Neural progenitor cell (in vitro differentiated cells): ENCODE results near the gene RGS3. TPM values are rescaled to one million over a fixed set of nuclear protein-coding genes. Genes with fewer than 3 reads are reported as not detected.

Experiments
- DNase-seq: peaks from one replicate; pipeline ENCODE4 v3.0.0-alpha.2; 2016; ENCODE audit warnings: low spot score
- H2AFZ ChIP-seq: fragments of 200-600 bp; sonication (generic); replicated peaks from 2 replicates; pipeline ENCODE4 v1.6.1; 2016; ENCODE audit warnings: antibody characterized with exemption
- H3F3A ChIP-seq: fragments of 200-600 bp; sonication (generic); 2 replicates; pipeline ENCODE4 v1.6.1; 2016; ENCODE audit warnings: antibody characterized with exemption, low read depth
- H3K27ac ChIP-seq: fragments of 200-600 bp; sonication (generic); 2 replicates; pipeline ENCODE4 v1.5.1; 2016; ENCODE audit warnings: mild to moderate bottlenecking
- H3K27me3 ChIP-seq: fragments of 200-600 bp; sonication (generic); 2 replicates; pipeline ENCODE4 v1.6.1; 2016; ENCODE audit warnings: mild to moderate bottlenecking, moderate library complexity
- H3K36me3 ChIP-seq: fragments of 200-600 bp; sonication (generic); 2 replicates; pipeline ENCODE4 v1.5.1; 2016
- H3K4me1 ChIP-seq: fragments of 200-600 bp; sonication (generic); 2 replicates; pipeline ENCODE4 v1.6.1; 2016; ENCODE audit warnings: mixed run types
- H3K4me2 ChIP-seq: fragments of 200-600 bp; sonication (generic); 2 replicates; pipeline ENCODE4 v1.6.1; 2016
- H3K4me3 ChIP-seq: fragments of 200-600 bp; sonication (generic); 2 replicates; pipeline ENCODE4 v1.5.1; 2016
- H3K79me2 ChIP-seq: fragments of 200-600 bp; sonication (generic); 2 replicates; pipeline ENCODE4 v1.6.1; 2016; ENCODE audit warnings: low read depth
- H3K9ac ChIP-seq: fragments of 200-600 bp; sonication (generic); 2 replicates; pipeline ENCODE4 v1.6.1; 2016
- H3K9me3 ChIP-seq: fragments of 200-600 bp; sonication (generic); 2 replicates; pipeline ENCODE4 v1.5.1; 2016; ENCODE audit warnings: low read depth
- H4K20me1 ChIP-seq: fragments of 200-600 bp; sonication (generic); 2 replicates; pipeline ENCODE4 v1.6.1; 2016; ENCODE audit warnings: low read depth
- H3K27ac Mint-ChIP-seq: 3 replicates; pipeline ENCODE4 v1.8.0; 2021; ENCODE audit warnings: mixed read lengths
- H3K27me3 Mint-ChIP-seq: 2 replicates; pipeline ENCODE4 v1.8.0; 2022; ENCODE audit warnings: low read depth, mild to moderate bottlenecking, inconsistent platforms, moderate library complexity, mixed read lengths; ENCODE audit not compliant: insufficient read depth
- H3K36me3 Mint-ChIP-seq: 3 replicates; pipeline ENCODE4 v1.8.0; 2021; ENCODE audit warnings: mixed read lengths
- H3K4me1 Mint-ChIP-seq: 3 replicates; pipeline ENCODE4 v1.8.0; 2021; ENCODE audit warnings: mixed read lengths
- H3K4me3 Mint-ChIP-seq: 3 replicates; pipeline ENCODE4 v1.8.0; 2021; ENCODE audit warnings: mild to moderate bottlenecking, moderate library complexity, mixed read lengths
- H3K9me3 Mint-ChIP-seq: 3 replicates; pipeline ENCODE4 v1.8.0; 2020; ENCODE audit warnings: mixed read lengths
- CTCF ChIP-seq: fragments of 200-600 bp; sonication (generic); IDR thresholded peaks from 2 replicates; pipeline ENCODE4 v1.5.1; 2017; ENCODE audit warnings: antibody characterized with exemption, mild to moderate bottlenecking
- EZH2 ChIP-seq: fragments of 200-600 bp; sonication (generic); IDR thresholded peaks from 2 replicates; pipeline ENCODE4 v1.6.1; 2017; ENCODE audit warnings: antibody characterized with exemption, mild to moderate bottlenecking, moderate library complexity
- EZH2phosphoT487 ChIP-seq: fragments of 200-600 bp; sonication (generic); IDR thresholded peaks from 2 replicates; pipeline ENCODE4 v1.6.1; 2017; ENCODE audit warnings: antibody characterized with exemption
- total RNA-seq: library from RNA; depleted of rRNA; stranded (reverse); fragments of >200 nt; gene quantifications from 2 replicates; pipeline ENCODE4 v1.2.3, GENCODE V29; 2015; ENCODE audit warnings: low replicate concordance

RGS3 gene
- total RNA-seq, 1 donor from 2014 or later, result 30.3 TPM

- no peak overlapping the region for H3K4me3 ChIP-seq
- Mint-ChIP-seq H3K9me3 (peaks cover 11% of the 10 kb centered on the region), H3K27me3 (peaks cover 2% of the 10 kb centered on the region), H3K4me3 (no peak overlapping the region), H3K27ac (no peak overlapping the region), H3K4me1 (peaks cover 20% of the 10 kb centered on the region), H3K36me3 (peaks cover 3% of the 10 kb centered on the region)
- H4K20me1 ChIP-seq, result no peaks in the 10 kb centered on the region
- TF ChIP-seq CTCF (no peak), EZH2 (no peak), EZH2phosphoT487 (no peak)
- DNase-seq, result no peak
- H3K9me3 ChIP-seq, result no peaks in the 10 kb centered on the region
- H3K9ac ChIP-seq, result no peak overlapping the region
- H3K27me3 ChIP-seq, result no peaks in the 10 kb centered on the region
- H3K27ac ChIP-seq, result no peak overlapping the region
- no peak overlapping the region for H3K4me2 ChIP-seq
- no peaks in the 10 kb centered on the region for H3K36me3 ChIP-seq
- H3F3A ChIP-seq, result no peaks in the 10 kb centered on the region
- peaks cover 11% of the 10 kb centered on the region for H3K4me1 ChIP-seq
- no peaks in the 10 kb centered on the region for H3K79me2 ChIP-seq
- no peak overlapping the region for H2AFZ ChIP-seq
Observed at GRCh38 chr9:113472199-113472598, 8.7 kb downstream of the RGS3 start.

- Histone ChIP-seq H3K9me3 (no peaks in the 10 kb centered on the region), H3K36me3 (no peaks in the 10 kb centered on the region), H3K4me1 (peaks cover 32% of the 10 kb centered on the region), H4K20me1 (no peaks in the 10 kb centered on the region), H3K4me3 (no peak overlapping the region), H3K4me2 (no peak overlapping the region), H3K27ac (no peak overlapping the region), H3K27me3 (no peaks in the 10 kb centered on the region), H3K9ac (no peak overlapping the region), H3F3A (no peaks in the 10 kb centered on the region), H2AFZ (no peak overlapping the region), H3K79me2 (no peaks in the 10 kb centered on the region)
- Mint-ChIP-seq H3K27me3 (peaks cover 6% of the 10 kb centered on the region), H3K36me3 (peaks cover 3% of the 10 kb centered on the region), H3K4me1 (peaks cover 24% of the 10 kb centered on the region), H3K9me3 (peaks cover 3% of the 10 kb centered on the region), H3K4me3 (no peak overlapping the region), H3K27ac (no peak overlapping the region)
- no peak for DNase-seq
- no peak for TF ChIP-seq EZH2phosphoT487
- TF ChIP-seq EZH2, result no peak
- TF ChIP-seq CTCF, result no peak
Observed at GRCh38 chr9:113474360-113475028, 11.0 kb downstream of the RGS3 start.

DNA sequence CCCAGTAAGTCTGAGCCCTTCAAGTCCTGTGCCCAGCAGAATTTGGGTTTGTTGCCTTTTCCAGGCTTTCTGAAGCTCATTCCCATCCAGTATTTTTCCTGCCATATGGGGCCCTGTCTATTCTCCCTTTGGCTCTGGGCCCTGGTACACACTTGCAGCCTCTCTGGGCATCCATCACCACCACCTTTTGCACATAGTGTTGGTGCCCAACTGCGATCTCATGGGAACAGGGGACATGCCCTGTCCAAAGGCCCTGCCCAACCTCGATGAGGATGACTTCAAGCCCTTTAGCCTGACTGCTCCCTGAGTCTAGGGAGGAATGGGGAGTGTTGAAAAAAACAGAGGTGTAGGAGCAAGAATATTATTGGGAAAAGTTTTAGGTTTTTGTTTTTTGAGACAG, 11.5 kb downstream of the RGS3 start:
- no peaks in the 10 kb centered on the region for H3K79me2 ChIP-seq
- H3K9me3 ChIP-seq, result no peaks in the 10 kb centered on the region
- Mint-ChIP-seq H3K27me3 (peaks cover 6% of the 10 kb centered on the region), H3K36me3 (peaks cover 3% of the 10 kb centered on the region), H3K9me3 (peaks cover 3% of the 10 kb centered on the region), H3K4me1 (peaks cover 29% of the 10 kb centered on the region), H3K27ac (peak overlapping the region; percentile 64), H3K4me3 (no peak overlapping the region)
- TF ChIP-seq EZH2phosphoT487 (no peak), CTCF (no peak), EZH2 (no peak)
- H3K27ac ChIP-seq, result no peak overlapping the region
- H3K4me3 ChIP-seq, result no peak overlapping the region
- H3K9ac ChIP-seq, result no peak overlapping the region
- no peaks in the 10 kb centered on the region for H3F3A ChIP-seq
- no peak overlapping the region for H3K4me2 ChIP-seq
- no peaks in the 10 kb centered on the region for H4K20me1 ChIP-seq
- no peak overlapping the region for H2AFZ ChIP-seq
- no peak for DNase-seq
- H3K4me1 ChIP-seq, result peaks cover 36% of the 10 kb centered on the region
- H3K27me3 ChIP-seq, result no peaks in the 10 kb centered on the region
- no peaks in the 10 kb centered on the region for H3K36me3 ChIP-seq
